GM12891 (cell line): ENCODE results near the gene TLE1.

Source experiments
- PAX5 ChIP-seq: IDR thresholded peaks from 2 replicates; pipeline ENCODE4 v1.6.1; 2011; ENCODE audit warnings: low read length, moderate library complexity, mild to moderate bottlenecking; ENCODE audit not compliant: insufficient read depth, severe bottlenecking
- POLR2A ChIP-seq: IDR thresholded peaks from 2 replicates; pipeline ENCODE4 v1.6.1; 2011; ENCODE audit warnings: low read depth, low read length, control low read depth
- POLR2AphosphoS5 ChIP-seq: IDR thresholded peaks from 2 replicates; pipeline ENCODE4 v1.6.1; 2011; ENCODE audit warnings: low read depth, low read length, control low read depth
- POU2F2 ChIP-seq: IDR thresholded peaks from 2 replicates; pipeline ENCODE4 v1.6.1; 2011; ENCODE audit warnings: low read depth, mild to moderate bottlenecking, control low read depth, low read length, moderate library complexity
- SPI1 ChIP-seq: IDR thresholded peaks from 2 replicates; pipeline ENCODE4 v1.6.1; 2011; ENCODE audit warnings: low read depth, low read length, control low read depth
- TAF1 ChIP-seq: IDR thresholded peaks from 2 replicates; pipeline ENCODE4 v1.6.1; 2011; ENCODE audit warnings: low read depth, low read length, control low read depth

DNA sequence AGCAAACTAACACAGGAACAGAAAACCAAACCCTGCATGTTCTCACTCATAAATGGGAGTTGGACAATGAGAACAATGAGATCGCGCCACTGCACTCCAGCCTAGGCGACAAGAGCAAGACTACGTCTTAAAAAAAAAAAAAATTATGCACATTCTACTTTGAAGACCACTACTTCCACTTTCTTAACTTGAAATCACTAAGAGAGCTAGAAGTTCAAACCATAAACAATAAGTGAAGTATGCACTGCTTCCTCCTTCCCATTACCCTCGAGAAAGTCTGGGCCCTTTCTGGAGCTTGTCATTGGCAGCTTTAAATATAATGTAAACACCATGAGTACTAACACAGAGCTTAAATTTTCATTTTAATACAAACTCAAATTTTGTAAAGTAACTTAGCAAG is 94.9 kb downstream of the TLE1 start:
- TF ChIP-seq POLR2A, result no peak
- no peak for TF ChIP-seq TAF1
- no peak for TF ChIP-seq POU2F2
- TF ChIP-seq PAX5, result no peak
- no peak for TF ChIP-seq POLR2AphosphoS5
- TF ChIP-seq SPI1, result no peak
